Body of pancreas (tissue), 4 donors: ENCODE measurements around the gene ACCS. TPM values are rescaled to one million over a fixed set of nuclear protein-coding genes. Genes with fewer than 3 reads are reported as not detected.
A peak's percentile ranks its signal among the peaks of the same experiment; 100 is the strongest.

ENCODE experiments used
- ATAC-seq: fragments of 150-250 bp; one replicate; pipeline ENCODE4 v1.9.1; 2016
- DNase-seq, 4 donors: peaks; one replicate each; pipeline ENCODE4 v3.0.0-alpha.2; 2019
- H3K27ac ChIP-seq, 4 donors: fragments of 200-600 bp; sonication (generic); 1 replicate in 3 of 4; 2 replicates in 1 of 4; pipeline versions ENCODE4 v1.5.1 to v1.6.1; 2016 to 2019; ENCODE audit warnings: mild to moderate bottlenecking in 1 of 4, mixed read lengths in 1 of 4, moderate library complexity in 1 of 4
- H3K27me3 ChIP-seq, 2 donors: fragments of 200-600 bp; sonication (generic); one replicate each; pipeline ENCODE4 v1.6.0; 2016; ENCODE audit warnings: mild to moderate bottlenecking in 1 of 2
- H3K36me3 ChIP-seq, 2 donors: fragments of 200-600 bp; sonication (generic); replicated peaks in 1 of 2; 2 replicates each; pipeline ENCODE4 v1.5.1; 2016; ENCODE audit warnings: low read depth in 2 of 2; ENCODE audit not compliant: insufficient read depth in 1 of 2
- H3K4me1 ChIP-seq: fragments of 200-600 bp; sonication (generic); one replicate; pipeline ENCODE4 v1.6.0; 2016
- H3K4me3 ChIP-seq, 2 donors: fragments of 200-600 bp; sonication (generic); 1 replicate in 1 of 2; 2 replicates in 1 of 2; pipeline ENCODE4 v1.5.1; 2016 to 2019
- H3K9me3 ChIP-seq, 3 donors: fragments of 200-600 bp; sonication (generic); 1 replicate in 2 of 3; 2 replicates in 1 of 3; pipeline ENCODE4 v1.5.1; 2016
- CTCF ChIP-seq, 7 experiments: fragments of 450-650 bp in 4 of 7; fragments of 200-600 bp in 3 of 7; sonication (generic) in 3 of 7; IDR thresholded peaks; one replicate each; pipeline ENCODE4 v1.5.1; 2016 to 2019; ENCODE audit warnings: antibody characterized with exemption in 7 of 7
- POLR2A ChIP-seq, 3 donors: fragments of 450-650 bp; IDR thresholded peaks; one replicate each; pipeline ENCODE4 v1.6.1; 2016; ENCODE audit warnings: antibody characterized with exemption in 3 of 3, mild to moderate bottlenecking in 2 of 3
- WGBS, 2 donors: methylation state at CpG; one replicate each; pipeline ENCODE4 v1.1.5; 2017; 5-methylcytosine and 5-hydroxymethylcytosine counted together
- intact Hi-C: fragments of 100-400 bp; cut with DNase I; formaldehyde crosslinking; loops from one replicate; pipeline ENCODE4 v1.15.1; 2023
- total RNA-seq, 2 donors: library from RNA; depleted of rRNA; stranded (reverse); fragments of >200 nt; gene quantifications; one replicate each; pipeline ENCODE4 v1.1.0, GENCODE V29; 2016

Gene ACCS
- total RNA-seq, 2 donors from 2014 or later = 14.3 to 64.9 TPM

- TF ChIP-seq POLR2A (IDR thresholded peaks at IDR 0.05) = no peak
- Histone ChIP-seq H3K9me3 (no peaks in the 10 kb centered on the region), H3K4me1 (peaks cover 11% of the 10 kb centered on the region), H3K27ac (peak overlapping the region in 2 of 4 donors; percentile 90 to 91), H3K27me3 (no peaks in the 10 kb centered on the region), H3K4me3 (no peak overlapping the region), H3K36me3 (no peaks in the 10 kb centered on the region)
- whole genome bisulfite sequencing, 2 donors = 66 to 77% methylated on average over 4 of the region's 4 CpGs
- DNase-seq (no peak), ATAC-seq (no peak)
- intact Hi-C loops = no loop called here
These were observed 859 bp upstream of the ACCS start for GRCh38 chr11:44065161-44065661.

- Histone ChIP-seq H3K36me3 (peaks cover 0 to 1% of the 10 kb centered on the region in 2 donors), H3K27me3 (no peaks in the 10 kb centered on the region), H3K4me3 (peak overlapping the region; percentile 70 to 73), H3K4me1 (peaks cover 11% of the 10 kb centered on the region), H3K9me3 (no peaks in the 10 kb centered on the region), H3K27ac (peak overlapping the region; percentile 89 to 94 (median 90))
- peak; percentile 11 to 40 (median 23) for DNase-seq
- WGBS, 2 donors = 18% methylated on average over 10 of the region's 10 CpGs
- TF ChIP-seq CTCF (IDR thresholded peaks at IDR 0.05) (no peak), POLR2A (IDR thresholded peaks at IDR 0.05) (no peak)
- intact Hi-C loops = no loop called here
- ATAC-seq = peak; percentile 51
These were observed 667 bp downstream of the ACCS start for GRCh38 chr11:44066732-44067141.

GRCh38 chr11:44067266-44067665, 1.2 kb downstream of the ACCS start:
- H3K36me3 ChIP-seq = peaks cover 0 to 1% of the 10 kb centered on the region in 2 donors
- no peak overlapping the region for H3K4me3 ChIP-seq
- no peak for DNase-seq
- H3K9me3 ChIP-seq = no peaks in the 10 kb centered on the region
- peaks cover 11% of the 10 kb centered on the region for H3K4me1 ChIP-seq
- TF ChIP-seq POLR2A (IDR thresholded peaks at IDR 0.05) (no peak), CTCF (IDR thresholded peaks at IDR 0.05) (no peak)
- 60 to 88% methylated on average over 5 of the region's 5 CpGs for WGBS, 2 donors
- peak overlapping the region in 2 of 4 donors; percentile 90 to 91 for H3K27ac ChIP-seq
- no peak for ATAC-seq
- H3K27me3 ChIP-seq = no peaks in the 10 kb centered on the region
- intact Hi-C loops = no loop called here

- H3K4me3 ChIP-seq = no peak overlapping the region
- no peak overlapping the region for H3K27ac ChIP-seq
- peaks cover 0 to 1% of the 10 kb centered on the region in 2 donors for H3K36me3 ChIP-seq
- whole genome bisulfite sequencing, 2 donors = 96 to 100% methylated on average over 2 of the region's 2 CpGs
- no peaks in the 10 kb centered on the region for H3K27me3 ChIP-seq
- no peaks in the 10 kb centered on the region for H3K9me3 ChIP-seq
- ATAC-seq = no peak
- DNase-seq = no peak
- H3K4me1 ChIP-seq = peaks cover 11% of the 10 kb centered on the region
- intact Hi-C loops = no loop called here
- no peak for TF ChIP-seq CTCF (IDR thresholded peaks at IDR 0.05)
These were observed 2.1 kb downstream of the ACCS start for GRCh38 chr11:44068180-44068579.

- DNase-seq (no peak), ATAC-seq (no peak)
- no peak overlapping the region for H3K4me3 ChIP-seq
- peaks cover 6% of the 10 kb centered on the region for H3K4me1 ChIP-seq
- TF ChIP-seq CTCF (IDR thresholded peaks at IDR 0.05) (no peak), POLR2A (IDR thresholded peaks at IDR 0.05) (no peak)
- 81 to 88% methylated on average over 2 to 3 of the region's 3 CpGs for WGBS, 2 donors
- peaks cover 0 to 3% of the 10 kb centered on the region in 2 donors for H3K36me3 ChIP-seq
- intact Hi-C loops = no loop called here
- no peaks in the 10 kb centered on the region for H3K27me3 ChIP-seq
- H3K27ac ChIP-seq = no peak overlapping the region
- H3K9me3 ChIP-seq = no peaks in the 10 kb centered on the region
These were observed 5.1 kb downstream of the ACCS start for GRCh38 chr11:44071157-44071556.
